COLO829 (cell line): ENCODE data around the gene EFCAB9.
"Not testable (repeated sequence)": the region's sequence is repeated elsewhere in the genome, so short reads cannot be mapped to it uniquely, and the experiment has no call there.

Experiments used
- DNase-seq: peaks from one replicate; pipeline ENCODE4 v3.0.0; 2012; ENCODE audit warnings: low spot score

The EFCAB9 gene

GRCh38 chr5:172193872-172194271 lies at the start of gene EFCAB9:
TSS of gene EFCAB9 (plus strand) at chr5:172194172. CDS start at chr5:172194173, 1 bp downstream.
- no peak for DNase-seq

GRCh38 chr5:172144291-172144815 lies 49.6 kb upstream of the EFCAB9 start:
- DNase-seq, result peak; percentile 90

GRCh38 chr5:172144931-172145869 lies 48.8 kb upstream of the EFCAB9 start:
- peak; percentile 35 for DNase-seq

- DNase-seq, result no peak
Measured at GRCh38 chr5:172145870-172146747, 47.9 kb upstream of the EFCAB9 start.

GRCh38 chr5:172146748-172147092 lies 47.3 kb upstream of the EFCAB9 start:
- DNase-seq, result no peak

- no peak for DNase-seq
Measured at GRCh38 chr5:172147857-172148256, 46.1 kb upstream of the EFCAB9 start.

GRCh38 chr5:172148381-172148780 lies 45.6 kb upstream of the EFCAB9 start:
- no peak for DNase-seq

GRCh38 chr5:172149073-172149472 lies 44.9 kb upstream of the EFCAB9 start:
- no peak for DNase-seq

GRCh38 chr5:172149481-172149880 lies 44.5 kb upstream of the EFCAB9 start:
- DNase-seq, result not testable (repeated sequence)

GRCh38 chr5:172150514-172151425 lies 43.2 kb upstream of the EFCAB9 start:
- DNase-seq, result no peak

- no peak for DNase-seq
Measured at GRCh38 chr5:172151661-172152210, 42.2 kb upstream of the EFCAB9 start.

GRCh38 chr5:172153695-172154094 lies 40.3 kb upstream of the EFCAB9 start:
- DNase-seq, result no peak

GRCh38 chr5:172155101-172155500 lies 38.9 kb upstream of the EFCAB9 start:
- DNase-seq, result not testable (repeated sequence)

GRCh38 chr5:172156541-172156994 lies 37.4 kb upstream of the EFCAB9 start:
- no peak for DNase-seq

GRCh38 chr5:172159016-172159415 lies 35.0 kb upstream of the EFCAB9 start:
- no peak for DNase-seq

- no peak for DNase-seq
Measured at GRCh38 chr5:172160506-172160905, 33.5 kb upstream of the EFCAB9 start.

GRCh38 chr5:172162323-172162986 lies 31.5 kb upstream of the EFCAB9 start:
- no peak for DNase-seq

- no peak for DNase-seq
Measured at GRCh38 chr5:172162987-172163343, 31.0 kb upstream of the EFCAB9 start.

- no peak for DNase-seq
Measured at GRCh38 chr5:172163346-172163745, 30.6 kb upstream of the EFCAB9 start.

GRCh38 chr5:172164769-172165212 lies 29.2 kb upstream of the EFCAB9 start:
- DNase-seq, result peak; percentile 78

GRCh38 chr5:172165465-172165864 lies 28.5 kb upstream of the EFCAB9 start:
- no peak for DNase-seq
